Thoracic aorta (tissue), 2 donors: ENCODE data around the gene PRKAG3. TPM values are rescaled to one million over a fixed set of nuclear protein-coding genes. Genes with fewer than 3 reads are reported as not detected.

ENCODE experiments used
- ATAC-seq: fragments of 150-250 bp; one replicate; pipeline ENCODE4 v1.8.0; 2017; ENCODE audit warnings: low read depth; ENCODE audit not compliant: insufficient number of reproducible peaks, low FRiP score
- DNase-seq: peaks from one replicate; pipeline ENCODE4 v3.0.0-alpha.2; 2020; ENCODE audit warnings: low spot score
- H3K27ac ChIP-seq, 2 donors: fragments of 200-600 bp; sonication (generic); 1 replicate in 1 of 2; 2 replicates in 1 of 2; pipeline ENCODE4 v1.5.1; 2016; ENCODE audit warnings: mild to moderate bottlenecking in 2 of 2, moderate library complexity in 2 of 2
- H3K27me3 ChIP-seq: fragments of 200-600 bp; sonication (generic); replicated peaks from 2 replicates; pipeline ENCODE4 v1.6.0; 2016; ENCODE audit warnings: mild to moderate bottlenecking; ENCODE audit not compliant: insufficient read depth
- H3K36me3 ChIP-seq: fragments of 200-600 bp; sonication (generic); one replicate; pipeline ENCODE4 v1.5.1; 2016
- H3K4me1 ChIP-seq, 2 donors: fragments of 200-600 bp; sonication (generic); 1 replicate in 1 of 2; 2 replicates in 1 of 2; pipeline versions ENCODE4 v1.5.1 to v1.6.0; 2016; ENCODE audit warnings: low read depth in 2 of 2, mild to moderate bottlenecking in 1 of 2; ENCODE audit not compliant: control insufficient read depth in 1 of 2
- H3K4me3 ChIP-seq: fragments of 200-600 bp; sonication (generic); 2 replicates; pipeline ENCODE4 v1.5.1; 2016; ENCODE audit warnings: mild to moderate bottlenecking
- H3K9me3 ChIP-seq: fragments of 200-600 bp; sonication (generic); 2 replicates; pipeline ENCODE4 v1.5.1; 2016
- total RNA-seq, 2 donors: library from RNA; depleted of rRNA; stranded (reverse); fragments of >200 nt; gene quantifications; one replicate each; pipeline versions ENCODE4 v1.1.0 to v1.2.3, GENCODE V29; 2016
- TF ChIP-seq, protein P1 (sequence below): fragments of 200-600 bp; sonication (generic); IDR thresholded peaks from one replicate; pipeline ENCODE4 v1.5.1; 2019; ENCODE audit warnings: antibody characterized with exemption

Gene PRKAG3
- under 1 TPM in 1 of 2 donors, not detected in 1; 0.28 TPM for total RNA-seq

DNA sequence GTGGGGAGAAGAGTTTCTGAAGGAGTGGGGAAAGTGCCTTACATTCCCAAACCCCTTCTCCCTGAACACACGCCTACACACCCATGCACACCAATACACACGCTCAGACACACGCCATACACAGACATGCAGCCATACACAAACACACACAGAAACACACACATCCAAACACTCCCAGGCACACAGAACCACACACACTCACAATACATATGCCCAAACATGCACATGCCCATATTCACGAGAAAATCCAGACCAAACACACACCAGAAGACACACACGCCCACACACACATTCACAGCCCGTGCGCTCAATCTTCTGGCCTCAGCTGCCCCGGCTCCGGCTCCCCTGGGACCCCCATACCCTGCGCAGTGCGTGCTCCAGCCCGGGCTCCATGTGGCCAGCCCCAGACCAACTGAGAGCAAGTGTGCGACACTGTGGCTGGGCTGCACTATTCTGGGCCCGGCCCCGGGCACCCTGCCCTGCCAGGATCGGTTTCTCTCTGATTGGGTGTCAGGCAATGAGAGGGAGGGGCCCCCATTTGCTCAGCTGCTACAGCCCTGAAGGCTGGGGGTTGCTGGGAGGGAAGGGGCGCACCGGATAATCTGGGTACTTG, at the start of gene PRKAG3:
PRKAG3 (minus strand) TSS at position 426 of the 613 bp plus-strand sequence.
- H3K27ac ChIP-seq, result peak within 1 kb of the TSS; percentile 75 to 92
- H3K4me3 ChIP-seq, result peak within 1 kb of the TSS; percentile 7
- DNase-seq (peak; percentile 15), ATAC-seq (peak; percentile 37)
- no peaks in the 10 kb centered on the region for H3K27me3 ChIP-seq
- no peaks in the 10 kb centered on the region for H3K9me3 ChIP-seq
- H3K36me3 ChIP-seq, result no peaks in the 10 kb centered on the region
- peaks cover 13 to 38% of the 10 kb centered on the region in 2 donors for H3K4me1 ChIP-seq
- TF ChIP-seq, protein P1, sequence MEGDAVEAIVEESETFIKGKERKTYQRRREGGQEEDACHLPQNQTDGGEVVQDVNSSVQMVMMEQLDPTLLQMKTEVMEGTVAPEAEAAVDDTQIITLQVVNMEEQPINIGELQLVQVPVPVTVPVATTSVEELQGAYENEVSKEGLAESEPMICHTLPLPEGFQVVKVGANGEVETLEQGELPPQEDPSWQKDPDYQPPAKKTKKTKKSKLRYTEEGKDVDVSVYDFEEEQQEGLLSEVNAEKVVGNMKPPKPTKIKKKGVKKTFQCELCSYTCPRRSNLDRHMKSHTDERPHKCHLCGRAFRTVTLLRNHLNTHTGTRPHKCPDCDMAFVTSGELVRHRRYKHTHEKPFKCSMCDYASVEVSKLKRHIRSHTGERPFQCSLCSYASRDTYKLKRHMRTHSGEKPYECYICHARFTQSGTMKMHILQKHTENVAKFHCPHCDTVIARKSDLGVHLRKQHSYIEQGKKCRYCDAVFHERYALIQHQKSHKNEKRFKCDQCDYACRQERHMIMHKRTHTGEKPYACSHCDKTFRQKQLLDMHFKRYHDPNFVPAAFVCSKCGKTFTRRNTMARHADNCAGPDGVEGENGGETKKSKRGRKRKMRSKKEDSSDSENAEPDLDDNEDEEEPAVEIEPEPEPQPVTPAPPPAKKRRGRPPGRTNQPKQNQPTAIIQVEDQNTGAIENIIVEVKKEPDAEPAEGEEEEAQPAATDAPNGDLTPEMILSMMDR, result no peak

DNA sequence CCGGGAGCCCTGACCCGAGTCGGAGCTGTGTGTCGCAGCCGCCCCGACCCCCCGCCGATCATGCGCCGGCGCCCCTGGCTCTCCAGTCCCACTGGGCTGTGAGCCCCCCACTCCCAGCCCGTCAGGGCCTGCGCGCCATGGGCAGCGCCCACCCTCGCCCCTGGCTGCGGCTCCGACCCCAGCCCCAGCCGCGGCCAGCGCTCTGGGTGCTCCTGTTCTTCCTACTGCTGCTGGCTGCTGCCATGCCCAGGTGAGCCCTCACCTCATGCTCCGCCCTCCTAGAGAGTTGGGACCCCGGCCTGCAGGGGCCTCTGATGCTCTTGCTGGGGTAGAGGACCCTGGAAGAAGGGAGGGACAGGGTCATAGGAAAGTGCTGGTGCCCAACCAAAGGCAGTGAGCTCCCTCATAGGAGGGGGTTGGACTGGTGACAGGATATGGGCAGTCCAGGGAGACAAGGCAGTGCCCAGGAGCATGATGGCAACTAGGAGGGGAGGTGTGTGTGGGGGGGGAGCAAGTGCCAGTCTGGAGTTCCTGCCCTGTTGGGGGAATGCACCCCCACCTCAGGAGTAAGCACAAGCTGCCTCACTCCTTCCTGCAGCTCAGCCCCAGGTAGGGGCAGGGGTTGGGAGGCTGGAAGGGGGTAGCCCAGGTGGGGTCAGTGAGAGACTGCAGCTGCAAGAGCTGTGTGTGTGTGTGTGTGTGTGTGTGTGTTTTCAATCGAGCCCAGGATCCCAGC, 49.4 kb upstream of the PRKAG3 start:
- ATAC-seq, result no peak
- H3K9me3 ChIP-seq, result no peaks in the 10 kb centered on the region
- H3K4me3 ChIP-seq, result peak overlapping the region; percentile 48
- peaks cover 9 to 15% of the 10 kb centered on the region in 2 donors for H3K4me1 ChIP-seq
- peak overlapping the region in 1 of 2 donors; percentile 22 for H3K27ac ChIP-seq
- H3K27me3 ChIP-seq, result peaks cover 1% of the 10 kb centered on the region
- H3K36me3 ChIP-seq, result no peaks in the 10 kb centered on the region
- TF ChIP-seq, protein P1, result no peak
- DNase-seq, result no peak

DNA sequence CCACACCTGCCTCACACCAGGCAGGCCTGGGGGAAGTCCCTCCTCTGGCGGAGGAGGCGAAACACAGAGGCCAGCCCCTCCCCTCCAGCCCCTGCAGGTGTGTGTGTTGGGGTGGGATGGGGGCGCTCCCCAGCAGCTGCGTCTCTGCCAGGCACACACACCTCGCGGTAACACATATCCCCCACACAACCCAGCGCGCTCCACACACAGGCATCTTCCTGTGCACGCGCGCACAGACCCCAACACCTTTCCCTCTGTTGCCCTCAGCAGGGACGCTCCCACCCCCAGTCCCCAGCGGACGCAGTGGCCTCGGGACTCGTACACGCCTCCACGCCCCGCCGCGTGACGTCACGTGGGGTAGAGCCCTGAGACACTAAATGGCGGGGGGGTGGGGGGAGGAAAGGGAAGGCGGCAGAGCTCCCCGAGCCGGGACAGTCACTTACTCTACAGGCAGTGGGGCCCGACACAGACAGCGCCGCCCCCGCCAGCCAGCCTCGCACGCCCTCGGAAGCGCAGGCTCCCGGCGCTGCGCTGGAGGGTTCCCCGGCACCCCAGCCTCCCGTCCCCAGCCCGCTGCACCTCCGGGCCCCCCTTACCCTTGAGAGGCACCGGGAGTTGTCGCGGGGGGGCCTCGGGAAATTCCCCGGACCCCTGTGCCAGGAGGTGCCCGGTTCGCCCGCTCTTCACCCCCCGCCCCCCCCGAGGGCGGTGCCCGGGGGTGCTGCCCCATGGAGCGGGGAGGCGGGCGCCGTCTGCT, 48.7 kb upstream of the PRKAG3 start, which contains the start of gene WNT10A:
WNT10A (plus strand) TSS at position 751 of the 757 bp plus-strand sequence. CDS start 144 bp downstream, outside the sequence.
- Histone ChIP-seq H3K27me3 (peaks cover 9% of the 10 kb centered on the region), H3K27ac (peak within 1 kb of the TSS in 1 of 2 donors; percentile 22), H3K4me1 (peaks cover 9 to 15% of the 10 kb centered on the region in 2 donors), H3K36me3 (no peaks in the 10 kb centered on the region), H3K4me3 (peak within 1 kb of the TSS; percentile 48), H3K9me3 (no peaks in the 10 kb centered on the region)
- TF ChIP-seq, protein P1, result no peak
- no peak for ATAC-seq
- DNase-seq, result no peak

DNA sequence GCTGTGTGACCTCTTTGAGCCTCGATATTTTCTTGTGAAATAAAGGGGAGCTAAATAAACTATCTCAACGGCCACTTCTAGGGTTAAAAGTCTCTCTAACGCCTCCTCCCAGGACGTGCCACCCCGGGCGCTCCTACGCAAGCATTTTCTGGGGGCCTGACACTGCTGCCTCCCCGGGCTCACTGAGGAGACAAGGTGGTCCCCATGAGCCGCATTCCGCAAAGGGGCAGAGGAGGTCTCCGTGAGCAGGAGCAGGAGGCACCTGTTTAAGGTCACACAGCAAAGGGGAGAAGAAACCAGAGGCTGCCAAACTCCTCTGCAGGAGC, 48.1 kb upstream of the PRKAG3 start:
- TF ChIP-seq, protein P1, result no peak
- no peak for DNase-seq
- peaks cover 9% of the 10 kb centered on the region for H3K27me3 ChIP-seq

More for the DNA sequence above, 48.1 kb upstream of the PRKAG3 start:
- Histone ChIP-seq H3K4me1 (peaks cover 9 to 15% of the 10 kb centered on the region in 2 donors), H3K9me3 (no peaks in the 10 kb centered on the region), H3K27ac (no peak overlapping the region), H3K4me3 (peak overlapping the region; percentile 48), H3K36me3 (no peaks in the 10 kb centered on the region)
- no peak for ATAC-seq
